Gastrocnemius medialis (tissue), 4 donors: ENCODE data around the gene NDUFS6.

ENCODE experiments used
- POLR2A ChIP-seq, 2 donors: fragments of 450-650 bp; IDR thresholded peaks; one replicate each; pipeline ENCODE4 v1.6.1; 2017; ENCODE audit warnings: antibody characterized with exemption in 2 of 2, mild to moderate bottlenecking in 2 of 2, moderate library complexity in 2 of 2
- TF ChIP-seq, protein P1 (sequence below), 5 experiments: fragments of 450-650 bp in 3 of 5; fragments of 200-600 bp in 2 of 5; sonication (generic) in 2 of 5; IDR thresholded peaks in 4 of 5; conservative IDR thresholded peaks in 1 of 5; 1 replicate in 4 of 5; 2 replicates in 1 of 5; pipeline ENCODE4 v1.5.1; 2016 to 2019; ENCODE audit warnings: antibody characterized with exemption in 5 of 5, mild to moderate bottlenecking in 3 of 5, moderate library complexity in 3 of 5

DNA sequence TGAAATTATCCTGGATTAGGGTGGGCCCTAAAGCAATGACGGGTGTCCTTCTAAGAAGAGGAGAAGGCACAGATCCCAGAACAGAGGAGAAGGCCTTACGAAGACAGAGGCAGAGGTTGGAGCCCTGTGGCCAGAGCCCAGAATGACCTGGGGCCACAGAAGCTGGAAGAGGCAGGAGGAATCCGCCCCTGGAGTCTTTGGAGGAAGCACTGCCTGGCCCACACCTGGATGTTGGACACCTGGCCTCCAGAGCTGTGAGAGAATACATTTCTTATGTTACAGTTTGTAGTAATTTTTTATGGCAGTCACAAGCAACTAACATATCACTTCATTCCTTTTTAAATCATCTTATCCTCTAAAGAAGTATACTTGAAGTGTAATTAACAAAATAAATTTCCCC is 10.0 kb upstream of the NDUFS6 start:
- no peak for TF ChIP-seq POLR2A (IDR thresholded peaks at IDR 0.05)
- TF ChIP-seq, protein P1, sequence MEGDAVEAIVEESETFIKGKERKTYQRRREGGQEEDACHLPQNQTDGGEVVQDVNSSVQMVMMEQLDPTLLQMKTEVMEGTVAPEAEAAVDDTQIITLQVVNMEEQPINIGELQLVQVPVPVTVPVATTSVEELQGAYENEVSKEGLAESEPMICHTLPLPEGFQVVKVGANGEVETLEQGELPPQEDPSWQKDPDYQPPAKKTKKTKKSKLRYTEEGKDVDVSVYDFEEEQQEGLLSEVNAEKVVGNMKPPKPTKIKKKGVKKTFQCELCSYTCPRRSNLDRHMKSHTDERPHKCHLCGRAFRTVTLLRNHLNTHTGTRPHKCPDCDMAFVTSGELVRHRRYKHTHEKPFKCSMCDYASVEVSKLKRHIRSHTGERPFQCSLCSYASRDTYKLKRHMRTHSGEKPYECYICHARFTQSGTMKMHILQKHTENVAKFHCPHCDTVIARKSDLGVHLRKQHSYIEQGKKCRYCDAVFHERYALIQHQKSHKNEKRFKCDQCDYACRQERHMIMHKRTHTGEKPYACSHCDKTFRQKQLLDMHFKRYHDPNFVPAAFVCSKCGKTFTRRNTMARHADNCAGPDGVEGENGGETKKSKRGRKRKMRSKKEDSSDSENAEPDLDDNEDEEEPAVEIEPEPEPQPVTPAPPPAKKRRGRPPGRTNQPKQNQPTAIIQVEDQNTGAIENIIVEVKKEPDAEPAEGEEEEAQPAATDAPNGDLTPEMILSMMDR (IDR thresholded peaks at IDR 0.05 in 4 of 5, conservative IDR thresholded peaks at IDR 0.05 in 1 of 5), result no peak
